ENCODE results near the gene TOR1AIP1.
"Not testable (repeated sequence)": the region's sequence is repeated elsewhere in the genome, so short reads cannot be mapped to it uniquely, and the experiment has no call there.

Gene TOR1AIP1

GRCh38 chr1:179941454-179941853 lies 59.4 kb downstream of the TOR1AIP1 start:
- DNase-seq, result no peak

DNA sequence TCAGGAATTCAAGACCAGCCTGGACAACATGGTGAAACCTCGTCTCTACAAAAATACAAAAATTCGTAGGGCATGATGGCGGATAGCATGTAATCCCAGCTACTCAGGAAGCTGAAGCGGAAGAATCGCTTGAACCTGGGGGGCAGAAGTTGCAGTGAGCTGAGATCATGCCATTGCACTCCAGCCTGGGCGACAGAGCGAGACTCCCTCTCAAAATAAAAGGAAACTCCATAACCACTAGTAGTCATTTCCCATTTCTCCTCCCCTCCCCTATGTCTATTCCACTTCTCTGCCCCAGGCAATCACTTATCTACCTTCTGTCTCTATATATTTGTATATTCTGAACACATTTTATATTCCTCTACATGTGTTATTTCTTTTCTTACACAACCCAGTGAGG lies 68.6 kb downstream of the TOR1AIP1 start:
- DNase-seq, result no peak

GRCh38 chr1:179951383-179952144 lies 69.5 kb downstream of the TOR1AIP1 start:
- no peak for DNase-seq

GRCh38 chr1:179952186-179952585 lies 70.1 kb downstream of the TOR1AIP1 start:
- no peak for DNase-seq

DNA sequence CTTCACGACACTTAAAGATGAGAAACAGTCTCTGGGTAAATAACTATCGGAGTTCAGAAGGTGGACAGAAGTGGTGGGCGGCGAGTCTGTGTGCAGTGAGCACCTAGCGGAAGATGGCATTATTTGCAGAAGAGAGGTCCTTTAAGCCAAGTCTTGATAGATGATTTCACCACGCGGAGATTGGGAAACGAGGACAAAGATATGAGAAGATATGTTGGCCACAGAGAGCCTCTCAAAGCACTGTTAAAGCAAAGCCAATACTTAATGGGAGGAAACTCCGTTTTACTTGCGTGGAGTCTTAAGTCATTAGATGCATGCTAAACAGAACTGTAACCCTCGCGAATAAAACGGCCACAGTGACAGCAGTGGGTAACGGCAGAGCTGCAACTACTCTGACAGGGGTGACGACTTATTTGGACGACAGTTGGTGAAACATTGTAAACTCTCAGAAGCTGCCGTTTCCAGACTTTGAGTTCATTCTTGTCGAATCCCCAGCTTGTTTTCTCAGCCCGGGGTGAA lies 71.9 kb downstream of the TOR1AIP1 start:
- DNase-seq, result peak; percentile 43 to 44

DNA sequence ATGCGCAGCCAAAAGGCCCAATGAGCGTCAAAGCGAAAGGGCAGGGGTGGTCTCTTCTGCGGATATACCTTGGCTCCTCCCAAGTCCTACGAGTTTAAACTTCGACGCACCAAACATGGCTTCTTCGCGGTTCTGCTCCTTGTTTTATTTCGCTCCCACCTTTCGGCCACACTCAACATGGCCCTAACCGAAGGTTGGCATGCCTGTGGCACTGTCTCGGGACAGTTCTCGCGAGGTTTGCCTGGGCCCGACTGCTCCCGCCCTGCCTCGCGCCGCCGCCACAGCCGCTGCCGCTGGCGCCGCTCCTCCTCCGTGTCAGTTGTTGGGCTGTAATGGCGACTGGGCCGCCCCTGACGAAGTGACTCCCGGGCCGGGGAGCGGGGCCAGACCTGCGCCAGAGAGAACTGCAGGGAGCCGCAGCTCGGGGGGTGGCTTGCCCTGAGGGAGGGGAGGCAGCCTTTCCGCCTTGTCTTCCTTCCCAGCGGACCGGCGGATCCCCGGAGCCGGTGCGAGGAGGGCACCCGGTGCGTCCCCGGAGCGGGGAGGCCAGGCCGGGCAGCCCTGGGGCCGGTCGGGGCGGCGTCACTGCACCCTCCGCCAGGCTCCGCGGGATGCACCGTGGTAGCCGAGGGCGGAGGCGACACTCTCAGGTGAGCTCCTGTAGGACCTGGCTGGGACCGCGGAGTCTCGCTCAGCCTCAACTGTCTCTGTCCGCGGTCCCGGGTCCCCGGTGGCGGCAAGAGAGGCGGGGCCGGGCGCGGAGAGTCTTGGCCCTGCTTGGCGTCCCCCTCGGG lies 72.6 kb downstream of the TOR1AIP1 start, which contains the start of gene CEP350:
CEP350 (plus strand) TSS at position 318 of the 794 bp plus-strand sequence. CDS start 31,372 bp downstream, outside the sequence.
- peak; percentile 98 for DNase-seq

DNA sequence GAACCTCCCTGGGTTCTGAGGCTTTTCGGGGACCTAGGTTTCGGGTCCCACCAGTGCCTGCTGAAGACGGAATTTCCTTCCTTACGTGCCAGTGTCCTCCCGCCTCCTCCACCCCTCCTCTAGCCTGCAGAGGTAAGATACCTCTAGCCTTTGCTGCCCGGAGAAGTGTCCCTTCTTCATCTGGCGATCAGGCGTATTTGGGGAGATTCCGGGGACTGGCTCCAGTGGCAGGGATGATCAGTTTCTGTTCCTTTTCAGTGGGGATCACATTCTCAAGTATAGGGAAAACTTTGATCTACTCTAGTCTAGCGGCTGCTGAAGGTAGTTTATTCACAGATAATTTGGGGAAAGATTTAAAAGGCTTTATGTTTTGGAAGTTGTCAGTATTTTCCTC lies 73.2 kb downstream of the TOR1AIP1 start:
- no peak for DNase-seq

GRCh38 chr1:179955731-179956130 lies 73.6 kb downstream of the TOR1AIP1 start:
- DNase-seq, result no peak

DNA sequence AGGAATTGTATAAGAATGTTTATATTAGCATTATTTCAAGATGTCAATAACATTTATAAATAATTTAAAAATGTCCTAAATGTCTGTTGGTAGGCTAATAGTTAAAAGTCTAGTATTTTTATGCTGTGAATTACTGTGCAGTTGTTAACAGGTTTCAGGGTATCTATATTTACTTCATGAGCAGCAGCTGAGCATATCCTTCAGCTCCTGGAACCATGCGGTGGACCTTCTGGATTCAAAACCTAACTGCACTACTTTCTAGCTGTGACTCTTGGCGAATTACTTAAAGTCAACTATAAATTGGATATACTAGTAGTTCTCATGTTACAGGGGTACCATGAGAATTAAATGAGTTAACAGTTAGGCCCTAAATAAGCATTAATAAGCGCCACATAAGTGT lies 76.3 kb downstream of the TOR1AIP1 start:
- no peak for DNase-seq

- DNase-seq, result not testable (repeated sequence)
Observed at GRCh38 chr1:179962168-179962567, 80.1 kb downstream of the TOR1AIP1 start.

GRCh38 chr1:179966551-179966950 lies 84.5 kb downstream of the TOR1AIP1 start:
- DNase-seq, result no peak

DNA sequence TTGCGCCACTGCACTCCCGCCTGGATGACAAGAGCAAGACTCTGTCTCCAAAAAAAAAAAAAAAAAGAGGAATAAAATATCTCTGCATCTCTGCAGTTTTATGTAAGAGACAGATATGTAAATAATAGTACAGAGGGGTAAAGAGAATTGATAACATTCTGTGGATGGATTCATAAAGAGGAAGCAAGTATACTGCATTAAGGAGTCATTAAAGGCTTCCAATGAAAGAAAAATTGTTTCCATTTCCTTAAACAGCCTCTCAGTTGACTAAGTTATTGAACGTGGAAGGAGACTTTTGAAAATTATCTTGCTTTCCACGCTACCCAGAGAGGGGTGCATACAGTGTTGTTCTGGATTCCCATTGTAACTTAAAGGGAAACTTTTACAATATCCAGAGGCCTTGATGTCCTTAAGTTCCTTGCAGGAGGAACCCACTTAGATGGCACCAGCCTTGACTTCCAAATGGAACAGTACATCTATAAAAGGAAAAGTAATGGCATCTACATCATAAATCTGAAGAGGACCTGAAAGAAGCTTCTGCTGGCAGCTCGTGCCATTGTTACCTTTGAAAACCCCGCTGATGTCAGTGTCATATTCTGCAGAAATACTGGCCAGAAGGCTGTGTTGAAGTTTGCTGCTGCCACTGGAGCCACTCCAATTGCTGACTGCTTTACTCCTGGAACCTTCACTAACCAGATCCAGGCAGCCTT lies 86.4 kb downstream of the TOR1AIP1 start:
- DNase-seq, result no peak

DNA sequence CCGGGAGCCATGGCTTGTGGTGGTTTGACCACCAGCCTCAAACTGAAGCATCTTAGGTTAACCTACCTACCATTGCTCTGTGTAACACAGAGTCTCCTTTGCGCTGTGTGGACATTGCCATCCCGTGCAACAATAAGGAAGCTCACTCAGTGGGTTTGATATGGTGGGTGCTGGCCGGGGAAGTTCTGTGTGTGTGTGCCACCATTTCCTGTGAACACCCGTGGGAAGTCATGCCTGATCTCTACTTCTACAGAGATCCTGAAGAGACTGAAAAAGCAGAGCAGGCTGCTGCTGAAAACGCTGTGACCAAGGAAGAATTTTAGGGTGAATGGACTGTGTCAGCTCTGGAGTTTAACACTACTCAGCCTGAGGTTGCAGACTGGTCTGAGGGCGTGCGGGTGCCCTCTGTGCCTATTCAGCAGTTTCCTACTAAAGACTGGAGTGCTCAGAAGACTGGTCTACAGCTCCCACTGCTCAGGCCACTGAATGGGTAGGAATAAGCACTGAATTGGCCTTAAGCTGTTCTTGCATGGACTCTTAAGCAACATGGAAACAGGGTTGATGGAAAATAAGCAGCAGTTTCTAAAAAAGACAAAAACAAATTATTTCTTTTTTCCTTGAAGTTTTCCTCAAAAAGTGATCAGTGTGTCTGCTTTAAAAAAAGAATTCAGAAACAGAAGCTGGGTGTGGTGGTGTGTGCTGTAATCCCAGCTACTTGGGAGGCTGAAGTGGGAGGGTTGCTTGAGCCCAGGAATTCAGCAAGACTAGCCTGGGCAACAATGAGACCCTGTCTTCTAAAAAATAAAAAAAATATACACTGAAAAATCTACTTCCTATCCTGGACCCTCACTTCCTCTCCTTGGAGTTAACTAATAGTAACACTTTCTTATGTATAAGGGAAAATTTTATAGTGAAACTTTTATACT lies 87.2 kb downstream of the TOR1AIP1 start:
- no peak for DNase-seq

All from activated CD4-positive, alpha-beta T cell treated with anti-CD3 and anti-CD28 coated beads for 4 hours (primary cell).